Myometrial cell (primary cell): Measurements from ENCODE around the gene ALCAM. TPM values are rescaled to one million over a fixed set of nuclear protein-coding genes. Genes with fewer than 3 reads are reported as not detected.

Source experiments
- total RNA-seq: library from RNA; depleted of rRNA; stranded (reverse); fragments of >200 nt; gene quantifications from 2 replicates; pipeline ENCODE4 v1.2.3, GENCODE V29; 2015

ALCAM gene
- total RNA-seq = 153 and 194 TPM in 2 replicates

GRCh38 chr3:105366326-105367062 is at the start of gene ALCAM:
TSS of gene ALCAM (plus strand) at chr3:105366909.

